ENCODE data around the gene NPDC1. TPM values are rescaled to one million over a fixed set of nuclear protein-coding genes. Genes with fewer than 3 reads are reported as not detected.

The NPDC1 gene
- total and polyA plus RNA-seq, 2 donors (not counting 1 experiment from before 2014, with no cell fraction given) = 0.17 to 0.19 TPM

- Mint-ChIP-seq H3K4me1 (peaks cover 30% of the 10 kb centered on the region), H3K27me3 (no peaks in the 10 kb centered on the region), H3K27ac (no peak overlapping the region), H3K9me3 (ENCODE audit: insufficient read depth) (no peaks in the 10 kb centered on the region), H3K4me3 (peak overlapping the region; percentile 81)
- ATAC-seq (ENCODE audit: low read depth) (no peak), DNase-seq (no peak)
- WGBS (ENCODE audit: insufficient coverage) = 92% methylated on average over 51 of the region's 51 CpGs
- no peaks in the 10 kb centered on the region for H3K9me3 ChIP-seq (ENCODE audit: control extremely low read depth in 1 of 3, control insufficient read depth in 2 of 3, insufficient read depth in 1 of 3, low read length in 2 of 3)
- H3K4me1 ChIP-seq (ENCODE audit: control insufficient read depth in 2 of 2, insufficient read depth in 2 of 2, low read length in 2 of 2) = peaks cover 11 to 33% of the 10 kb centered on the region in 2 donors
- peak overlapping the region; percentile 96 for H3K4me2 ChIP-seq (replicated peaks; ENCODE audit: low read depth, low read length, poor library complexity, severe bottlenecking)
- peaks cover 12% of the 10 kb centered on the region for H3K79me2 ChIP-seq (ENCODE audit: control insufficient read depth, insufficient read depth, low read length)
- H3K9ac ChIP-seq (ENCODE audit: low read length) = no peak overlapping the region
- H3K4me3 ChIP-seq (ENCODE audit: control extremely low read depth in 1 of 5, extremely low read depth in 1 of 5, insufficient read depth in 1 of 5, low read depth in 2 of 5, low read length in 4 of 5) = peak overlapping the region in 1 of 5 experiments; percentile 75
- H3K27ac ChIP-seq (ENCODE audit: low read length in 2 of 2) = no peak overlapping the region
- POLR2A ChIA-PET = interaction anchor here (1.0 kb wide), 1 partner anchor 45 kb away, joined by 3 read pairs; no protein-coding TSS in a partner anchor
- no peak overlapping the region for H2AFZ ChIP-seq (ENCODE audit: insufficient read depth, low read depth, low read length, poor library complexity, severe bottlenecking)
- peaks cover 26% of the 10 kb centered on the region for H4K20me1 ChIP-seq (ENCODE audit: control insufficient read depth, insufficient read depth, low read length, poor library complexity, severe bottlenecking)
- TF ChIP-seq EZH2 (IDR thresholded peaks at IDR 0.05; ENCODE audit: borderline replicate concordance, insufficient read depth, low read depth, low read length, poor library complexity, severe bottlenecking) = no peak
- no peaks in the 10 kb centered on the region for H3K27me3 ChIP-seq (replicated peaks in 1 of 4; ENCODE audit: control extremely low read depth in 1 of 4, control insufficient read depth in 3 of 4, insufficient read depth in 4 of 4, low read length in 3 of 4)
- peaks cover 0 to 29% of the 10 kb centered on the region in 2 experiments for H3K36me3 ChIP-seq (replicated peaks in 1 of 2; ENCODE audit: control extremely low read depth in 1 of 2, control insufficient read depth in 1 of 2, extremely low read depth in 1 of 2, insufficient read depth in 2 of 2, low read length in 1 of 2)
- intact Hi-C loops (cut with micrococcal nuclease) = no loop called here
- CTCF ChIA-PET = interaction anchor here (1.6 kb wide), 1 partner anchor 12 kb away, joined by 6 read pairs; no protein-coding TSS in a partner anchor
Observed at GRCh38 chr9:137078701-137079400, 32.9 kb upstream of the NPDC1 start.

- H3K27ac ChIP-seq (ENCODE audit: low read length in 2 of 2) = peak overlapping the region; percentile 15 to 82
- 22% methylated on average over 76 of the region's 76 CpGs for WGBS (ENCODE audit: insufficient coverage)
- H3K27ac Mint-ChIP-seq = peak overlapping the region; percentile 82
Observed at GRCh38 chr9:137077758-137078693, 32.0 kb upstream of the NPDC1 start.

More at GRCh38 chr9:137077758-137078693, 32.0 kb upstream of the NPDC1 start:
- Mint-ChIP-seq H3K4me3 (peak overlapping the region; percentile 81), H3K4me1 (peaks cover 22% of the 10 kb centered on the region), H3K27me3 (no peaks in the 10 kb centered on the region), H3K9me3 (ENCODE audit: insufficient read depth) (no peaks in the 10 kb centered on the region)
- Histone ChIP-seq H3K79me2 (ENCODE audit: control insufficient read depth, insufficient read depth, low read length) (peaks cover 12% of the 10 kb centered on the region), H3K4me3 (ENCODE audit: control extremely low read depth in 1 of 5, extremely low read depth in 1 of 5, insufficient read depth in 1 of 5, low read depth in 2 of 5, low read length in 4 of 5) (peak overlapping the region; percentile 13 to 75 (median 66)), H3K9me3 (ENCODE audit: control extremely low read depth in 1 of 3, control insufficient read depth in 2 of 3, insufficient read depth in 1 of 3, low read length in 2 of 3) (no peaks in the 10 kb centered on the region), H3K27me3 (replicated peaks in 1 of 4; ENCODE audit: control extremely low read depth in 1 of 4, control insufficient read depth in 3 of 4, insufficient read depth in 4 of 4, low read length in 3 of 4) (no peaks in the 10 kb centered on the region), H4K20me1 (ENCODE audit: control insufficient read depth, insufficient read depth, low read length, poor library complexity, severe bottlenecking) (peaks cover 26% of the 10 kb centered on the region), H3K4me2 (replicated peaks; ENCODE audit: low read depth, low read length, poor library complexity, severe bottlenecking) (peak overlapping the region; percentile 96), H3K36me3 (replicated peaks in 1 of 2; ENCODE audit: control extremely low read depth in 1 of 2, control insufficient read depth in 1 of 2, extremely low read depth in 1 of 2, insufficient read depth in 2 of 2, low read length in 1 of 2) (peaks cover 0 to 29% of the 10 kb centered on the region in 2 experiments), H3K4me1 (ENCODE audit: control insufficient read depth in 2 of 2, insufficient read depth in 2 of 2, low read length in 2 of 2) (peaks cover 11 to 25% of the 10 kb centered on the region in 2 donors), H3K9ac (ENCODE audit: low read length) (peak overlapping the region; percentile 75), H2AFZ (ENCODE audit: insufficient read depth, low read depth, low read length, poor library complexity, severe bottlenecking) (peak overlapping the region; percentile 66)
- intact Hi-C loops (cut with micrococcal nuclease) = loop anchor here (1.0 kb wide), 1 partner anchor 8 kb away; the partner anchor contains the start of gene MAN1B1
- POLR2A ChIA-PET = interaction anchor here (0.5 to 2.0 kb wide), 4 partner anchors 8 to 213 kb away, joined by 3 to 17 read pairs (median 5); partner anchors contain the start of genes MAN1B1 and PAXX
- ATAC-seq (ENCODE audit: low read depth) (peak; percentile 28), DNase-seq (peak; percentile 69)
- CTCF ChIA-PET = interaction anchor here (1.6 to 2.8 kb wide), 3 partner anchors 8 to 11 kb away, joined by 6 to 13 read pairs (median 12); partner anchors contain the start of gene MAN1B1
- TF ChIP-seq CTCF (IDR thresholded peaks at IDR 0.05) (no peak), EZH2 (IDR thresholded peaks at IDR 0.05; ENCODE audit: borderline replicate concordance, insufficient read depth, low read depth, low read length, poor library complexity, severe bottlenecking) (no peak)

Data from B cell (primary cell).